CD4-positive, alpha-beta T cell (primary cell): ENCODE measurements around the gene KRTAP13-2. TPM values are rescaled to one million over a fixed set of nuclear protein-coding genes. Genes with fewer than 3 reads are reported as not detected.

Source experiments
- ATAC-seq: fragments of 200-7000 bp; cut with Tn5 transposase; one replicate; pipeline ENCODE4 v1.10.0; 2022; ENCODE audit warnings: mild to moderate bottlenecking; ENCODE audit not compliant: poor library complexity
- CTCF ChIA-PET: fragments of 350-600 bp; sonication (Branson Sonifier 250); formaldehyde crosslinking; loops from one replicate; lab custom pipeline; 2021; ENCODE audit warnings: antibody characterized with exemption, inconsistent platforms; lab: Charles Lee
- POLR2A ChIA-PET: fragments of 350-600 bp; sonication (Branson Sonifier 250); formaldehyde crosslinking; loops from one replicate; lab custom pipeline; 2021; ENCODE audit warnings: antibody characterized with exemption, inconsistent platforms; lab: Charles Lee
- DNase-seq, 14 experiments: peaks; one replicate each; pipeline ENCODE4 v3.0.0-alpha.2; 2013 to 2020; ENCODE audit warnings: mixed read lengths in 2 of 14
- H3K27ac ChIP-seq, 2 donors: one replicate each; pipeline versions ENCODE4 v1.5.1 to v1.7.0; 2013; ENCODE audit warnings: low read length in 2 of 2, low read depth in 1 of 2, mild to moderate bottlenecking in 1 of 2
- H3K27me3 ChIP-seq, 2 experiments: 1 replicate in 1 of 2; 2 replicates in 1 of 2; pipeline versions ENCODE4 v1.6.1 to v1.7.0; 2013; ENCODE audit warnings: low read length in 2 of 2, control low read depth in 1 of 2, mild to moderate bottlenecking in 1 of 2, moderate library complexity in 1 of 2; ENCODE audit not compliant: insufficient read depth in 2 of 2, control insufficient read depth in 1 of 2
- H3K36me3 ChIP-seq: one replicate; pipeline ENCODE4 v1.6.1; 2013; ENCODE audit warnings: low read length, control low read depth; ENCODE audit not compliant: insufficient read depth
- H3K4me1 ChIP-seq: one replicate; pipeline ENCODE4 v1.6.1; 2013; ENCODE audit warnings: low read length, control low read depth; ENCODE audit not compliant: insufficient read depth
- H3K4me3 ChIP-seq: one replicate; pipeline ENCODE4 v1.5.1; 2013; ENCODE audit warnings: mild to moderate bottlenecking, low read length, moderate library complexity
- H3K9me3 ChIP-seq, 2 experiments: 1 replicate in 1 of 2; 2 replicates in 1 of 2; pipeline versions ENCODE4 v1.6.1 to v1.7.0; 2013; ENCODE audit warnings: low read length in 2 of 2, mild to moderate bottlenecking in 2 of 2, control low read depth in 1 of 2, moderate library complexity in 1 of 2; ENCODE audit not compliant: control insufficient read depth in 1 of 2, insufficient read depth in 1 of 2
- H3K27ac Mint-ChIP-seq: one replicate; pipeline ENCODE4 v1.8.0; 2020; ENCODE audit warnings: mixed read lengths
- H3K27me3 Mint-ChIP-seq: one replicate; pipeline ENCODE4 v1.8.0; 2021; ENCODE audit warnings: mixed read lengths
- H3K36me3 Mint-ChIP-seq: one replicate; pipeline ENCODE4 v1.8.0; 2021; ENCODE audit warnings: low read depth, mixed read lengths
- H3K4me1 Mint-ChIP-seq: one replicate; pipeline ENCODE4 v1.8.0; 2021; ENCODE audit warnings: low read depth, mixed read lengths
- H3K4me3 Mint-ChIP-seq: one replicate; pipeline ENCODE4 v1.8.0; 2020; ENCODE audit warnings: mild to moderate bottlenecking, mixed read lengths
- H3K9me3 Mint-ChIP-seq: one replicate; pipeline ENCODE4 v1.8.0; 2020; ENCODE audit warnings: mixed read lengths
- intact Hi-C, 2 experiments: fragments of 100-400 bp; cut with DNase I in 1 of 2; cut with micrococcal nuclease in 1 of 2; formaldehyde crosslinking; loops; one replicate each; pipeline versions ENCODE4 v1.15.1 to v1.9.0; 2023 to 2025; cut with DNase I, micrococcal nuclease
- polyA plus RNA-seq, 2 donors: library from polyadenylated mRNA; unstranded; fragments of 120-200 nt; gene quantifications; one replicate each; pipeline ENCODE4 v1.2.1, GENCODE V29; 2013
- total RNA-seq, 174 experiments: library from RNA in 2 of 174; stranded (reverse) in 2 of 174; gene quantifications; one replicate each; pipeline ENCODE4 v1.2.3 and lab custom pipeline; 2021 to 2026
- TF ChIP-seq, protein P1 (sequence below): fragments of 200-600 bp; IDR thresholded peaks from one replicate; pipeline ENCODE4 v1.8.0; 2022; ENCODE audit warnings: antibody characterized with exemption, mild to moderate bottlenecking

The KRTAP13-2 gene
- total RNA-seq (not detected), total RNA-seq (lab: John Stamatoyannopoulos, UW) (0 reads per million in 172 experiments)
- not detected for polyA plus RNA-seq (2013, experiment 1 of 2)
- polyA plus RNA-seq (2013, experiment 2 of 2) = not detected

GRCh38 chr21:30372139-30372770 is at the start of gene KRTAP13-2:
TSS of gene KRTAP13-2 (minus strand) at chr21:30372271. CDS start at chr21:30372213, 58 bp downstream.
- Histone ChIP-seq H3K9me3 (peaks cover 0 to 4% of the 10 kb centered on the region in 2 experiments), H3K27me3 (no peaks in the 10 kb centered on the region), H3K27ac (no peak within 1 kb of the TSS), H3K4me3 (no peak within 1 kb of the TSS), H3K36me3 (no peaks in the 10 kb centered on the region), H3K4me1 (no peaks in the 10 kb centered on the region)
- no peak within 1 kb of the TSS for H3K27ac Mint-ChIP-seq
- no peaks in the 10 kb centered on the region for H3K9me3 Mint-ChIP-seq
- TF ChIP-seq, protein P1, sequence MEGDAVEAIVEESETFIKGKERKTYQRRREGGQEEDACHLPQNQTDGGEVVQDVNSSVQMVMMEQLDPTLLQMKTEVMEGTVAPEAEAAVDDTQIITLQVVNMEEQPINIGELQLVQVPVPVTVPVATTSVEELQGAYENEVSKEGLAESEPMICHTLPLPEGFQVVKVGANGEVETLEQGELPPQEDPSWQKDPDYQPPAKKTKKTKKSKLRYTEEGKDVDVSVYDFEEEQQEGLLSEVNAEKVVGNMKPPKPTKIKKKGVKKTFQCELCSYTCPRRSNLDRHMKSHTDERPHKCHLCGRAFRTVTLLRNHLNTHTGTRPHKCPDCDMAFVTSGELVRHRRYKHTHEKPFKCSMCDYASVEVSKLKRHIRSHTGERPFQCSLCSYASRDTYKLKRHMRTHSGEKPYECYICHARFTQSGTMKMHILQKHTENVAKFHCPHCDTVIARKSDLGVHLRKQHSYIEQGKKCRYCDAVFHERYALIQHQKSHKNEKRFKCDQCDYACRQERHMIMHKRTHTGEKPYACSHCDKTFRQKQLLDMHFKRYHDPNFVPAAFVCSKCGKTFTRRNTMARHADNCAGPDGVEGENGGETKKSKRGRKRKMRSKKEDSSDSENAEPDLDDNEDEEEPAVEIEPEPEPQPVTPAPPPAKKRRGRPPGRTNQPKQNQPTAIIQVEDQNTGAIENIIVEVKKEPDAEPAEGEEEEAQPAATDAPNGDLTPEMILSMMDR = no peak
- H3K36me3 Mint-ChIP-seq = no peaks in the 10 kb centered on the region
- CTCF ChIA-PET = interaction anchor here (1.1 kb wide), 1 partner anchor 20 kb away, joined by 3 read pairs; no protein-coding TSS in a partner anchor
- DNase-seq (no peak), ATAC-seq (no peak)
- H3K4me1 Mint-ChIP-seq = no peaks in the 10 kb centered on the region
- POLR2A ChIA-PET = no interaction called here
- H3K27me3 Mint-ChIP-seq = peaks cover 4% of the 10 kb centered on the region
- H3K4me3 Mint-ChIP-seq = no peak within 1 kb of the TSS
- intact Hi-C loops = no loop called here

DNA sequence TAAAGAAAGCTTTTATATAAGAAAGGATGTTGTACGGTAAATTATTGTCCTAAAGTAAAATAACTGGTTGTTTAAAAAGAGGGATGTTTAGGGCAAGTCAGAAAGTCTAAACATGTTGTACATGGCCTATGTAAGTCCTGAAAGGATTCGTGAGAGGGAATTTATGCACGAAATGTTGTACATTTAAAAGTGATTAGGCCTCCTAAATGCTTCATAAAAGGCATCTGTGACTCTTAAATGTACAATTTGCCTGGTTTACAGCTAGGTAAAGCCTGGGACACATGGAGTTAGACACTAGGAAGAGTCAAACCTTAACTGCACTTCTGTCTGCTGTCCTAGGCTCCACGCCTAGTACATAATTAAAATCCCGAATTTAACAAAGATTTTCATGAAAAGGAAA is 43.9 kb upstream of the KRTAP13-2 start:
- H3K4me3 Mint-ChIP-seq = no peak overlapping the region
- Histone ChIP-seq H3K36me3 (no peaks in the 10 kb centered on the region), H3K27ac (no peak overlapping the region), H3K4me3 (no peak overlapping the region), H3K4me1 (no peaks in the 10 kb centered on the region), H3K27me3 (no peaks in the 10 kb centered on the region), H3K9me3 (peaks cover 0 to 3% of the 10 kb centered on the region in 2 experiments)
- DNase-seq (no peak), ATAC-seq (no peak)
- H3K4me1 Mint-ChIP-seq = no peaks in the 10 kb centered on the region
- H3K36me3 Mint-ChIP-seq = no peaks in the 10 kb centered on the region
- CTCF ChIA-PET = no interaction called here
- intact Hi-C loops = no loop called here
- POLR2A ChIA-PET = no interaction called here
- no peak overlapping the region for H3K27ac Mint-ChIP-seq
- TF ChIP-seq, protein P1 = no peak
- H3K27me3 Mint-ChIP-seq = peaks cover 6% of the 10 kb centered on the region
- peaks cover 5% of the 10 kb centered on the region for H3K9me3 Mint-ChIP-seq

GRCh38 chr21:30408782-30409494 is 36.9 kb upstream of the KRTAP13-2 start:
- peaks cover 6 to 8% of the 10 kb centered on the region in 2 experiments for H3K9me3 ChIP-seq
- H3K27ac ChIP-seq = no peak overlapping the region
- POLR2A ChIA-PET = interaction anchor here (0.6 kb wide), 1 partner anchor 562 kb away, joined by 4 read pairs; no protein-coding TSS in a partner anchor
- peaks cover 17% of the 10 kb centered on the region for H3K27me3 Mint-ChIP-seq
- no peaks in the 10 kb centered on the region for H3K4me1 Mint-ChIP-seq
- no peak overlapping the region for H3K27ac Mint-ChIP-seq
- CTCF ChIA-PET = no interaction called here
- no peak for ATAC-seq
- H3K27me3 ChIP-seq = peaks cover 0 to 6% of the 10 kb centered on the region in 2 experiments
- DNase-seq = peak in 2 of 14 experiments; percentile 1 to 5
- intact Hi-C loops = no loop called here
- H3K36me3 Mint-ChIP-seq = no peaks in the 10 kb centered on the region
- H3K36me3 ChIP-seq = no peaks in the 10 kb centered on the region
- TF ChIP-seq, protein P1 = no peak
- H3K4me1 ChIP-seq = no peaks in the 10 kb centered on the region
- no peak overlapping the region for H3K4me3 Mint-ChIP-seq
- H3K9me3 Mint-ChIP-seq = peaks cover 2% of the 10 kb centered on the region
- H3K4me3 ChIP-seq = no peak overlapping the region
